HG03103 (cell line): ENCODE measurements around the gene CACNA1D.
"Not testable (repeated sequence)": the region's sequence is repeated elsewhere in the genome, so short reads cannot be mapped to it uniquely, and the experiment has no call there.

Source experiments
- ATAC-seq: cut with Tn5 transposase; IDR thresholded peaks from one replicate; pipeline ENCODE4 v1.9.1; 2021; ENCODE audit warnings: low read depth; ENCODE audit not compliant: unreplicated experiment

CACNA1D gene

DNA sequence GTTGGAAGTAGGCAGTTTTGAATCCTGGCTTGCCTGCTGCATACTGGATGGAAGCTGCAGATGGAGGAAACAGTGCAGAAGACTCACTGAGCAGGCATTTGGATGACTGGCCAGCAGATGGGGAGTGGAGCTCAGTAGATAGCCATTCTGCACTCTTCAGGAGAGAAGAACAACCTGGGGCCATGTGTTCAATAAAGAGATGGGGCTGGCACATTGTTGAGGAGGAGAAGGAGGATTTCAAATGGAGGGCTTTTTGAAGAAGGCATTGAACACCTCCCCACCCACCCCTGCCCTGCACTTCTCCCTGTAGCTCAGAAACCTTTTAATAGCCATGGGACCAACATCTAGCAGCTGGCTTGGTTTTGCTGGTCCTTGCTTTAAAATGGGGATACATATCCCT lies 109.8 kb downstream of the CACNA1D start:
- ATAC-seq = no peak

DNA sequence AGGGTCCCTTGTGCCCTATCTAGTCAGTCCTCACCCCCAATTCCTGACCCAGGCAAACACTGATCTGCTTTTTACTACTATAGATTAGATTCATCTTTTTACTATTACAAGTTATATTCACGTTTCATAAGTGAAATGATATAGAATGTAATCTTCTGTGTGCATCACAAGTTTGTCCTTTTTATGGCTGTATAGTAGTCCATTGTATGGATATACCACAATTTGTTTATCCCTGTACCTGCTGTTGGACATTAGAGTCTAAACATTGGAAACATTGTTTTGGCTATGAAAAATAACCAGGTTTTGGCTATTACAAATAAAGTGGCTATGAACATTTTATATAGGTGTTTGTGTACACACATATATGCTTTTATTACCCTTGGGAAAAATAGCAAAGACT lies 112.4 kb downstream of the CACNA1D start:
- ATAC-seq = no peak

DNA sequence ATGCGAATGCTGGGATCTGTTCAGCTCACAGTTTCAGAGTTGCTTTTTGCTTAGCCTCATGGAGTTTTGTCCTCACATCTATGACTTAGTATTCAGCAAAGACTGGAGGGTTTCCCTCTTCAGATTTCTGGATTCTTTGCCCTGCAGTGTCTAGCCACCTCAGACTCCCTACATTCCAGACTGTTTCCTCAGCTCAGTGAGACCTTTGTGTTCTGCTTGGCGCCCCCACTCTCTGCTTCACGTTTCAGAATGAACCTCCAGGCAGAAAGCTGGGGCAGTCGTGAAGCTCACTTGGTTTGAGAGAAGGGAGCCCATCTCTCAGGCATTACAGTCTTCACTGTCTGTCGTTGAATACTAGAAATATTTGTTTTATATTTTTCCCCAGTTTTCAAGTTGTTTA lies 118.1 kb downstream of the CACNA1D start:
- no peak for ATAC-seq

DNA sequence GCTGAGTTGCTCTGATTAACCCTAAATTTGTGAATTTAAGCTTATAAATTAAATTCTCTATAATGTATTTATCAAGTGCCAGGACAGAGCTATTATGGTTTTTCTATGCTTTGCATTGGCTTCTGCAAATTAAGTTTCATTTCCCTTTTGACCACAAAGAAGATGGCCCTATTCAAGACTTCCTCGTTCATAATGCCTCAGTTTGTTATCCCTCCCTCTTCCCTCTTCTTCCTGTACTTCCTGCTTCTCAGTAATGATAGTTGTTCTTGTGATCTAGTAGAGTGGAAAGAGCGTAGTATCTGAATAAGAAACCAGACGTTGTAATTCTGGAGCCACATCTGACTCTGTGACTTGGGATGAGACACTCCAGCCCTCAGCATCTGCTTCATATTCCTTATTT lies 118.7 kb downstream of the CACNA1D start:
- ATAC-seq = no peak

DNA sequence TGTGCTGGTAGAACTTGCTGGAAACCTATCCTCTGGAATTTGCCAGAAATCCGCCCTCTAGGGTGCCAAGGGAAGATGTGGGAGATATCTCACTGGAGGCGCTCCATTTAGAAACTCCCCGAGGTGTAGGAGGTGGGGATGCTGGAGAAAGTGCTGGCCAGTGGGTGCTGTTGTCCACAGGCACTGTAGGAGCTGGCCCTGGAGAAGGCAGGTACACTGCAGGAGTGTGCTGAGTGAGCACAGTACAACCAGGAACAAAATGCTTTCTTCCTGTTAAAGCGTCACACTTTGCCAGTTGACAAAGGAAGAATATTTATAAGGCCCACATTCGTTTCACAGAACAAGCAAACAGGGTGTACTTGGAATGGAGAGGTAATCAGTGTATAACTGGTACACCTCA lies 119.9 kb downstream of the CACNA1D start:
- ATAC-seq = no peak

DNA sequence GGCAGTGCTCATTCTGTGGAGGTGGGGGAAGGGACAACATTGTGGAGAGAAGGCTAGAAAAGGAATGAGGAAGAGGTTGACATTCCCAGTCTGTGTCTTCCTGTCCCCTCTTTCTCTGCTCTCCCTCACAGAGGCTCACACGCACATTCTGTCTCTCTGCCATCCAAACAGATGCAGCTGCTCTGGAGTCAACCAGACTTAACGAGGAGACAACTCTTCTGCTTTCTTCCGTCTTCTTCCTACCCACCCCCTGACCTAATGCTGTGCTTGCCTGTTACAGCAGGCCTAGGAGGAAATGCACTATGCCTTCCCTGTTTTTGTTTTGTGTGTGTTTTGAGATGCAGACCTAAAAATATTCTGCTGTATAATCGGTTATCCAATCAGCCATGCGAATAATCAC lies 121.9 kb downstream of the CACNA1D start:
- no peak for ATAC-seq

DNA sequence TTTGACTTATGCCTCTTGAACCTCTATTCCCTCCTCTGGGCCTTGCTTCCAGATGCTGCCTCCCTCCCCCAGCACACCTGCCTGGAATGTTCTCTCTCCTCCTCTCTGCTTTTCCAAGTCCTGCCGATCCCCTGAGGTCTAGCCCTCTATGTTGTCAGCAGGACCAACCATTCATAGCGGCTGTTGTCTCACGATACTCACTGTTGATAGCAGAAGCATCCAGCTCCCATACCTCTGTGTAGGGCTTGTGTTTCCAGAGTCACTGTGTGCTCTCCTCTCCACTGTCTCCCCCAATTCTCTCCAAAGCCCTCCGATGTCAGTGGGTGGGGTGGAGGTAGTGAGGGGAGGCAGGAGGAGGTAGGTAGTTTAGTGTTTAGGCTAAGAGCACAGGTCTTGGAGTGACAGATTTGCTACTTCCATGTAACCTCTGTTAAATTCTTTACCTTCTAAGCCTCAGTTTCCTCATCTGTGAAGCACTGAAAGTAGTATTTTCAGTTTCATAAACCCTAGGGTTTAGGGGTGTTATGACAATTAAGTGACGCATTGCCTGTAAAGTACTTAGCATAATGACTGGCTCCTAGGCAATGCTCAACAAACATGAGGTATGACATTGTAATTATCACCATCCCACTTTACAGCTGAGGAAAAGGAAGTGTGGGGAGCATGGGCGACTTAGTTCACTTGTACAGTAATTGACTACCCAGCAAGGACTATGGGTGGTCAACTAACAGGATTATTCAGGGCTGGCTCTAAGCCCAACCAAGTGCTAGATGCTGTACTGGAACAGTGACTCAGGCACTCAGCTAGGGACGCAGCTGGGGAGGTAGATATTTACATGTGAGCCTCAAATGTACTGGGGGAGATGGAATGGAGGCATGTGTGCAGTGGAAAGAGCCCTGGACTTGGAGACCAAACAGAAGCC lies 122.8 kb downstream of the CACNA1D start:
- no peak for ATAC-seq

DNA sequence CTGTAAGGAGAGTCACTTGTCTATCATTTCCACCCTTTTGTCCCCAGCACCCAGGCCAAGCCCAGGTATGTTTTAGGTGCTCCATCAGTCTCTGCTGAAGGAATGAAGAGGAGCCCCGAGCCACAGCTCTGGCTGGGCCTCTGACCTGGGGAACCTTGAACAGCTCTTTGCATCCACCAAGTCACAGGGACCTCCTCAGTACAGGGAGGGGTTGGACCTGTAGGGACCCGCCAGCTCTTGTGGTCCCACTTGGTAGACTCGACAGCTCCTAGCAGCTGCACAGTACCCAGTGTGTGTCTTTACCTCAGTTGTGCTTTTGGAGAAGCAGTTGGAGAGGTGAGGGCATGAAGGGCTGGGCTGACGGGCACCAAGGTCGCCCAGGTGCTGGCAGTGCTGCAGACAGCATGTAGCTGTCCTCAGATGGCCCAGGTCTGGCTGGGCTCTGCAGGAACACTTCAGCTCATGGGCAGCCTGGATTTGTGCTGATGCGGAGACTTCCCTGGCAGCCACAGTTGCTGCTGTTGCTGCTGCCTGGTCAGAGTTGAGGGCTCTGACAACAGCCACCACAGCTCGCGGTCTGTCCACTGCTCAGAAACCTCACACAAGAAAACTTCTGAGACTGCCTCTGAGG lies 123.6 kb downstream of the CACNA1D start:
- no peak for ATAC-seq

DNA sequence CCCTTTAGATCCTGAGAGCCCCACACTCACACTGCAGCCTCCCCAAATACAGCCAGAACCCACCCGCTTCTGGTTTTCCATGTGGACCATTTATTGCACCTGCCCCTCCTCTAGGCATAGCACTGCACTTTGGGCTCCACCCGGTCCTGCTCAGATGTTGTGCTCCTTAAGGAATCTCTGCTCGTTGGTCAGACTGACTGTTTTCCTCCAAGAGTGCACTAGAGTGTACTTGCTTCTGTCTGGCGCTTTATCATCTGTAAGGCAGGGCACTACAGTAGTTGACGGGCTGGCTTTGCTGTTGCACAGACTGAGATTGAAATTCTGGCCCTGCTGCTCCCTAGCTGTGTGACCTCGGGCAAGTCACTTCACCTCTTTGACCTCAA lies 124.1 kb downstream of the CACNA1D start:
- ATAC-seq = no peak

DNA sequence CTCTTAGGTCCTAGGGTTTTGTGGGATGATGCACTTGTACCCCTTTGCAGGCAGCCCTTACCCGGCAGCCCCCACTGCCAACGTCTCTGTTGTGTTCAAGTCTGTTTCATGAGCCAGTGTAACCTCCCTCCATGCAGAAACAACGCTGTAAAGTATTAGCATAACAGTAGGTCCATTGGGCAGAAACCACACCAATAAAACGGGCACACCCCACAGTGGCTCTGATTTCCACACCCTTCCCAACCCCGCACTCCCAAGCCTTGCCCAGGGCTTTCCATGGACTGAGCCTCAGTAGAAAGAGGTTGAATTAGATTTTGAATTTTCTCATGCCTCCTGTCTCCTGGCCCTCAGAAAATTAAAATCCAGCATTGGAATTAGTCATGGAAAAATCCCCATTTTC lies 124.5 kb downstream of the CACNA1D start:
- ATAC-seq = no peak

DNA sequence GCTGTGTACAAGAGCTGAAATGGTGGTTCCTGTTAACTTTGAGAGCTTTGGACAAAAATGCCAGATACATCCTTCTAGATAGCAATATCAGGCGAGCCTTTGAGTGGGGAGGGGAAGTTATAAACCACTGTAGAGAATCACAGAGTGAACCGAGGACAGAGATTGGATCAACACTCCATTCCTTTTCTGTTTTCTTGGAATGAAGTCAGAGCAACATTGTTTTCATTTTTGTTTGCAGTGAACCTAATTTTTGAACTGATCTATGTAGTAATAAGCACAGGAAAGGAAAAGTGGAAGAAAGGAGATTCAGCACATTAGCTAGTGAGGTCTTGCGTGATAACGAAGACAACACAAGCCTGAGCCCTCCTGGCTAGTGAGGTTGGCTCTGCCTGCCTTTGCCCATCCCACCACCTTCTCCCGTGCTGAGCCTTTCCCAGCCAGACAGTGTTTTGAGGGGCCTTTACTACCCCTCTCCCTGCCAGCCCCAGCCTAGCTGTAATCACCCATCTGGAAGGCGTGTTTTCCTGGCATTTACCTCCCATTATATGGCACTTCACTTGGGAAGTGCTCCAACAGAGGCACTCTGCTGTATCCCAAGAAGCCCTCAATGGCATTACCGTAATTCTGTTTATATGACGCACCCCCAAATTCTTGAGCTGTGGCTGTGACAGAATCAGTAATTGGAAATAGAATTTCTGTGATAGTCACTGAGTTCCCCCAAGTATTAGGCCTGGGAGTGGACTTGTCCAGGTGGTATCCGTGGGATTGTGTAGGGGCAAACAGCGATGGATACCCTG lies 129.8 kb downstream of the CACNA1D start:
- no peak for ATAC-seq

DNA sequence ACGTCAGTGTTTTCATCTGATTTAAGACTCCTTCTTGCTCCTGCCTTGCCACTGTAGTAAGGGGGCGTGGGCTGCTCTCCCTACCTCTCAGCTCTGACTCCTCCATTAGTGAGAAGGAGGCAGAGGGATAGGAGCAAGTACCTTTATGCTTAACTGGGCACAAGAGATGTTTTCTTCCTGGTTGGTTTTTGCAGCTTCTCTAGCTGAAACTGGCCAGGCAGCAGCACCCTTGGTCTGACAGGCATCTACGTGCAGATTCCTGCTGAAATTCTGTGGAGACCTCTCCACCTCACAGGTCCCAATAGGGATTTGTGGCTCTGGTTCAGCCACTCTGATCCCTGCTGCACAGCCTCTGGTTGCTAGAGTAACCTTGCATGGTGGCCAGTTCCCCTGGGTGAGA lies 132.5 kb downstream of the CACNA1D start:
- ATAC-seq = no peak

DNA sequence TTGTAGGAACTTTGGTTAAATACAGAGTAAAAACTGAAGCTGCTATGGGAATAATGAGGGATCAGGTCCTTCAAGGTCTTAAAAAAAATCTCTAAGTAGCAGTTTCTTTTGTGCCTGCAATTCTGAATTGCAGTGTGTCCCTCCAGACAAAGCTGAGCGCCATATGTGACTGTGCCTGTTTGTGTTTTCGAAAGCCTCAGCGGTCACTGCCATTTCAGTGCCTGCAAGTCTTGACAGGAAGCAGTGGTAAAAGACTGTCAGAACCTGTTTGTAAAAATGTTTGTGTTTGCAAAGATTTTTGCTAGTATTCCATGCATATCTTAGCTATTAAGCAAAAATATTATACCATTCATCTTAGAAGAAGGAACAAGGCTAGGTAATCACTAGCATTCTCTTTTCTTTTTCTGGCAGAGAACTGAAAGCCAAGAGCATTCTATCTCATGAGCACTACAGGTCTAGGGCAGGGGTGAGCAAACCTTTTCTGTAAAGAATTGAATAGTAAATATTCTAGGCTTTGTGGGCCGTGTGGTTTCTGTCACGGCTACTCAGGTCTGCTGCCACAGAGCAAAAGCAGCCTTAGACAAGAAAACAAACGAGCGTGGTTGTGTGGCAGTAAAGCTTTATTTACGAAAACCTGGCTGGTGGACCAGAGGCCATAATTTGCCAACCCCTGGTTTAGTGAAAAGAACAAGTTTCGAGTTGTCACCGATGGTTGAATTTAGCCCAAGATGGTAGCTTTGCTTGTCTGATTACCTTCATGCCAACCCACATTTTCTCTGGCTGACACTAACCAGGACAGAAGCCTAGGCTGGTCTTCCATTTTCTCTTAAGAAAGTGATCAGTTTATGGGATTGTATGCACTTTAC lies 134.4 kb downstream of the CACNA1D start:
- no peak for ATAC-seq

DNA sequence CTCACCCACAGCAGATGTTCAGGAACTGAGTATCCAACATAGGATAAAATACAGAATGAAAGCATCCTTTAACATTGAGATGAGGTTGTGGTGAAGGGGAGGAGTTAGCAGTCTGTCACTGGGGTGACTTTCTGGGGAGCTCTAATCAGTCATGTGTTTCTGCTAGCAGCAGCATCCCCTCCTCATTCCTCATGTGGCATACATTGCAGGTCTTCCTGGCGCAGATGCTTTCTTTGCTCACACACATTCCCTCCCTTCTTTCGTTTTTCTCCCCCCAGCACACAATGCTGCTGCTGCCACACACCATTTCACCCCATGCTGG lies 135.0 kb downstream of the CACNA1D start:
- no peak for ATAC-seq

DNA sequence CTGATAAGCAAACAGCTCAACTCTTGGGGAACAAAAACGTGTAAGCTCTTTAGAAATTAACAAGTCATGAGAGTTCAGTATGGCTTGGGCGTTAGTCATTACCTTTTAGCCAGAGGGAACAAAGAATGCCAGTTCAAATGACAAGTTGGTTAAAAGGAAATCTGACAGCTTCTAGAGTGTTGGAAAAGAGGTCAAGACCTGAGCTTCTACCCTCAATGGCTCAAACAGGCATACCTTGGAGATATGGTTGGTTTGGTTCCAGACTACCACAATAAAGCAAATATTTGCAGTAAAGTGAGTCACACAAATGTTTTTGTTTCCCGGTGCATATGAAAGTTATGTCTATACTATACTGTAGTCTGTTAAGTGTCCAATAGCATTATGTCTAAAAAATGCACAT lies 136.1 kb downstream of the CACNA1D start:
- no peak for ATAC-seq

DNA sequence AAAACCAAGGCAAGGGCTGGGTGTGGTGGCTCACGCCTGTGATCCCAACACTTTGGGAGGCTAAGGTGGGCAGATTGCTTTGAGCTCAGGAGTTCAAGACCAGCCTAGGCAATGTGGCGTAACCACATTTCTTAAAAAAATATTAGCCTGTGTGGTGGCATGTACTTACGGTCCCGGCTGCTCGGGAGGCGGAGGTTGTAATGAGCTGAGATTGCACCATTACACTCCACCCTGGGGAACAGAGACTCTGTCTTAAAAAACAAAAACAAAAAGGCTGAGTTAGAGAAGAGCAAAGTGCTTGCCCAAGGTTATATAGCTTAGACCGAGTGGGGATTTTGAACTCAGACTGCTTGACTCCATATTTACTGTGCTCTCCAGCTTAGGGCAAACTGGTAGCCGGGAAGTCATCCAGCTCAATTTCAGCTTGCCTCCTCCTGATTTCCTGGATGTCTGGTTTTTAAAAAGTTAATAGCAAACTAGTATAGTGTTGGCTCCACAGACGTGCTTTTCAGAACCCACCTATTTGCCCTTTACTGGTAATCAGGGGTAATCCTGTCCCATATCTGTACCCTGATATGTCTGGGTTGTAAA lies 138.9 kb downstream of the CACNA1D start:
- ATAC-seq = no peak

DNA sequence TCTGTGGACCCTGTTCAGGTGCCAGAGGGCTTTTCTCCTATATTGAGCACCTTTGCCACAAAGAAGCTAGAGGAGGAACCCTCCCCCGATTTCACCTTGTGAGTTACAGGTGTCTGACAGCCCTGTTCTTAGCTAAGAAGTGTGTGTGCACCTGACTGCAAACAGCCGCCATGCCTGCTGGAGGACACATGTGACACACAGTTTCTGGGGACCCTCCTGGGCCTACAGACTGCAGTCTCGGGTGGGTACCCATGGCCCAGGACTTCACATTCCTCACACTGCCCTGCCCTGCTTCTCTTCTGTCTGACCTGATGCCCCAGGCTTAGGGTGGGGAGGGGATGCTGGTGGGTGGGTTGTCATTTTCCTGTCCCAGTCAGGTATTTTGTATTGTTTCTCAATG lies 140.6 kb downstream of the CACNA1D start:
- ATAC-seq = no peak

DNA sequence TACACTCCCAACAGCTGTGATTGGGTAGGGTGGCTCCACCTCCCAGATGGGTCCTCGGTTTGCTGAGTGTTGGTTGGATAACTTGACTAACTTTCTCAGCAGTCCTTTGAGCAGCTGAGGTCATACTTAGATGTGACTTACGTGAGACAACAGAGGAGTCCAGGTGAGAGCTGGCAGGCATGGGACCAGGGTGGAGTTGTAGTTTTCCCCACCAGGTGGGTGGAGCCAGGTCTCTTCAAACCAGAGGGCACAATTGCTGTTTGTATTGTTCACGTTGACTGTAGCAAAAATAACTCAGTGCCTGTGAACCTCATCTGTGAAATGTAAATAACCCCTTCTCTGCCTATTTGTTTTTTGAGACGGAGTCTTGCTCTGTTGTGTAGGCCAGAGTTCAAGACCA lies 144.4 kb downstream of the CACNA1D start:
- not testable (repeated sequence) for ATAC-seq

DNA sequence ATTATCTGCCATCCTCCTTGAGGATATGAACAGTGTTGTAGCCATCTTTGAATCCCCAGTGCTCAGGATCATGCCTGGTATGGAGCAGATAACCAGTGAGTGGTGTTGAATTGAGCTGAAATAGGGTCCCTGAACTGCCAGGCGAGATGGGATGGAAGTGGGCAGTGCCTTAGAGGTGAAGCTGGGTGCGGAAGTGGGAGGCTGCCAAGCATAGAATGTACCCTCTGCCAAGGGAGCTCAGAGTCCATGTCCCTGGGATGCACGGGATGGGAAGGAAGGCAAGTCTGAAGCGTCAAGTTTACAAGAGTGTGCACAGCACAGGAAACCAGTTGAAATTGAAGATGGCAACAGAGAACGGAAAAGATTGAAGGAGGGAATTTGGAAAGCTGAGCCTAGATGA lies 147.0 kb downstream of the CACNA1D start:
- no peak for ATAC-seq

DNA sequence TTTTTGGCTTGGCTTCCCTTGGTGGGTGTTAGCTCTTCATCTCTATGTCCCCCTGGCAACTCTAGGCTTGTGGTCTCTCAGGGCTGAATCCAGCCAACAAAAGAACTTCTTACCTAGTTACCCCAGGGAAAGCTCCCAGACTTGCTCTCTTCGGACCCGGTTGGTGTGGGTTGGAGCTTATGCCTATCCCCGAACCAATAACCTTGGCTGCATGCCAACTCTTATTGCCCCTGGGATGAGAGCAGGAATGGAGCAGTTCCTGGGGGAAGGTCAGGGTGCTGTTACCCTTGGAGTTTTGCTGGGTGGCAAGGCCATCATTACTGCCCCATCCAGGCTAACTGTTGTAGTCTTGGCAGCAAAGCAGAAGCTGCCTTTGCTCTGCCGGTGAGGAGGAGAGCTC lies 147.8 kb downstream of the CACNA1D start:
- no peak for ATAC-seq
